ENCODE data around the gene VPS26B. TPM values are rescaled to one million over a fixed set of nuclear protein-coding genes. Genes with fewer than 3 reads are reported as not detected.

The VPS26B gene
- total RNA-seq, 1 experiment from 2014 or later = 29.3 TPM

- TF ChIP-seq, protein P1, sequence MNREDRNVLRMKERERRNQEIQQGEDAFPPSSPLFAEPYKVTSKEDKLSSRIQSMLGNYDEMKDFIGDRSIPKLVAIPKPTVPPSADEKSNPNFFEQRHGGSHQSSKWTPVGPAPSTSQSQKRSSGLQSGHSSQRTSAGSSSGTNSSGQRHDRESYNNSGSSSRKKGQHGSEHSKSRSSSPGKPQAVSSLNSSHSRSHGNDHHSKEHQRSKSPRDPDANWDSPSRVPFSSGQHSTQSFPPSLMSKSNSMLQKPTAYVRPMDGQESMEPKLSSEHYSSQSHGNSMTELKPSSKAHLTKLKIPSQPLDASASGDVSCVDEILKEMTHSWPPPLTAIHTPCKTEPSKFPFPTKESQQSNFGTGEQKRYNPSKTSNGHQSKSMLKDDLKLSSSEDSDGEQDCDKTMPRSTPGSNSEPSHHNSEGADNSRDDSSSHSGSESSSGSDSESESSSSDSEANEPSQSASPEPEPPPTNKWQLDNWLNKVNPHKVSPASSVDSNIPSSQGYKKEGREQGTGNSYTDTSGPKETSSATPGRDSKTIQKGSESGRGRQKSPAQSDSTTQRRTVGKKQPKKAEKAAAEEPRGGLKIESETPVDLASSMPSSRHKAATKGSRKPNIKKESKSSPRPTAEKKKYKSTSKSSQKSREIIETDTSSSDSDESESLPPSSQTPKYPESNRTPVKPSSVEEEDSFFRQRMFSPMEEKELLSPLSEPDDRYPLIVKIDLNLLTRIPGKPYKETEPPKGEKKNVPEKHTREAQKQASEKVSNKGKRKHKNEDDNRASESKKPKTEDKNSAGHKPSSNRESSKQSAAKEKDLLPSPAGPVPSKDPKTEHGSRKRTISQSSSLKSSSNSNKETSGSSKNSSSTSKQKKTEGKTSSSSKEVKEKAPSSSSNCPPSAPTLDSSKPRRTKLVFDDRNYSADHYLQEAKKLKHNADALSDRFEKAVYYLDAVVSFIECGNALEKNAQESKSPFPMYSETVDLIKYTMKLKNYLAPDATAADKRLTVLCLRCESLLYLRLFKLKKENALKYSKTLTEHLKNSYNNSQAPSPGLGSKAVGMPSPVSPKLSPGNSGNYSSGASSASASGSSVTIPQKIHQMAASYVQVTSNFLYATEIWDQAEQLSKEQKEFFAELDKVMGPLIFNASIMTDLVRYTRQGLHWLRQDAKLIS (CRISPR knock-in tag; IDR thresholded peaks at IDR 0.05; ENCODE audit: borderline replicate concordance) = no peak
- TF ChIP-seq RORB (CRISPR knock-in tag; IDR thresholded peaks at IDR 0.05) = no peak
- no peak for TF ChIP-seq ATF1 (CRISPR knock-in tag; IDR thresholded peaks at IDR 0.05)
- TF ChIP-seq ZNF232 (CRISPR knock-in tag; IDR thresholded peaks at IDR 0.05) = peak; percentile 57; the same call in 1 of the 2 replicates
- no peak for TF ChIP-seq CTCF (IDR thresholded peaks at IDR 0.05)
- no peak for TF ChIP-seq NFATC4 (CRISPR knock-in tag; IDR thresholded peaks at IDR 0.05)
- no peak for TF ChIP-seq GRHL2 (CRISPR knock-in tag; IDR thresholded peaks at IDR 0.05; ENCODE audit: insufficient replicate concordance, severe bottlenecking)
- TF ChIP-seq ZNF138 (CRISPR knock-in tag; conservative IDR thresholded peaks at IDR 0.05) = no peak
- no peak for TF ChIP-seq CREB1 (CRISPR knock-in tag; IDR thresholded peaks at IDR 0.05)
- no peak for TF ChIP-seq IRF2 (CRISPR knock-in tag; IDR thresholded peaks at IDR 0.05; ENCODE audit: borderline replicate concordance, low read depth)
- no peak for TF ChIP-seq CBFB (CRISPR knock-in tag; IDR thresholded peaks at IDR 0.05; ENCODE audit: low read depth)
- TF ChIP-seq JUN (CRISPR knock-in tag; IDR thresholded peaks at IDR 0.05) = no peak
- no peak for TF ChIP-seq TP53 (CRISPR knock-in tag; IDR thresholded peaks at IDR 0.05)
- TF ChIP-seq ZBTB43 (CRISPR knock-in tag; IDR thresholded peaks at IDR 0.05) = no peak; the same call in 1 of the 2 replicates
- no peak for TF ChIP-seq GTF2I (CRISPR knock-in tag; conservative IDR thresholded peaks at IDR 0.05)
These were observed 48.2 kb downstream of the VPS26B start (continued) for GRCh38 chr11:134272381-134273316.

DNA sequence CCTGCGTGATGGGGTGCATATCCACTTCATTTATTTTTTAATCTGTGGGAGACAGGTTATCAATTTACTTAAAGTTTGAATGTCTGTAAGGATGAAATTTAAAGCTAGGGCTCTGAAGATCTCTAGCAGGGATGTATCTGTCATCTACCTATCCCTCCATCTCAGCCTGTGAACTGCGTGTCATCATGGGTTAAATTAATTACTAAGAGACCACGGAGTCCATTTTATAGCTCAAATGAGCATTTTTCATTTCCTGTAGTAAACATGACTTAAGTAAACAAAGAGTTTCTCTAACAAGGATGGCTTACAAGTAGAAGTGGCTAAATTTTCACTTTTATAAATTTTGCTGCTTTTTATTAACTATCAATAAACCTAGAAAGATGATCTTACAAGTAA lies 48.8 kb downstream of the VPS26B start:
- no peaks in the 10 kb centered on the region for H3K27me3 Mint-ChIP-seq (ENCODE audit: low read depth)
- CTCF ChIA-PET = interaction anchor here (1.3 to 3.6 kb wide), 5 partner anchors 11 to 86 kb away, joined by 4 to 46 read pairs (median 4); partner anchors contain the start of genes ACAD8, GLB1L2, THYN1 and VPS26B
- TF ChIP-seq AR (CRISPR knock-in tag; IDR thresholded peaks at IDR 0.05) (no peak), ARID4B (CRISPR knock-in tag; IDR thresholded peaks at IDR 0.05; ENCODE audit: borderline replicate concordance) (no peak), NFYB (CRISPR knock-in tag; conservative IDR thresholded peaks at IDR 0.05; ENCODE audit: low read depth) (no peak), SMAD3 (CRISPR knock-in tag; IDR thresholded peaks at IDR 0.05; ENCODE audit: borderline replicate concordance) (no peak), MLX (CRISPR knock-in tag; IDR thresholded peaks at IDR 0.05) (no peak), SMAD4 (CRISPR knock-in tag; IDR thresholded peaks at IDR 0.05) (no peak)

More for the DNA sequence above, 48.8 kb downstream of the VPS26B start:
- ATAC-seq (no peak; the same call in 1 of the 2 replicates), DNase-seq (ENCODE audit: low spot score) (no peak)
- Mint-ChIP-seq H3K36me3 (peaks cover 7% of the 10 kb centered on the region; the same call in 1 of the 2 replicates), H3K9me3 (no peaks in the 10 kb centered on the region), H3K4me3 (peak overlapping the region; percentile 98), H3K4me1 (peaks cover 64% of the 10 kb centered on the region), H3K27ac (peak overlapping the region; percentile 99)
- POLR2A ChIA-PET = interaction anchor here (0.8 to 1.3 kb wide), 2 partner anchors 9 to 19 kb away, joined by 3 read pairs; partner anchors contain the start of gene ACAD8
